SIG-M5 treated with dmso at 0.1 percent for 504 hours (cell line): Measurements from ENCODE around the gene TEK.

Experiments used
- DNase-seq: peaks from one replicate; lab custom pipeline; 2025; ENCODE audit not compliant: unreplicated experiment; lab: John Stamatoyannopoulos, UW

The TEK gene

DNA sequence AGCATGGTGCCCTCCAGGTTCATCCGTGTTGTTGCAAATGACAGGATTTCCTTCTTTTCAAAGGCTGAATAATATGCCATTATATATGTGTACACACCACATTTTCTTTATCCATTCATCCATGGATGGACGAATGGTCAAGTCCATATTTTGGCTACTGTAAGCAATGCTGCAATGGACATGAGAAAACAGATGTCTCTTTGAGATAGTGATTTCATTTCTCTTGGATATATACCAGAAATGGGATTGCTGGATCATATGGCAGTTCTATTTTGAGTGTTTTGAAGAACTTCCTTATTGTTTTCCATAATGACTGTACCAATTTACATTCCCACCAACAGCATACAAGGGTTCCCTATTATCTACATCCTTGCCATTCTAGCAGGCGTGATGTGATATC is 67.9 kb downstream of the TEK start:
- no peak for DNase-seq

DNA sequence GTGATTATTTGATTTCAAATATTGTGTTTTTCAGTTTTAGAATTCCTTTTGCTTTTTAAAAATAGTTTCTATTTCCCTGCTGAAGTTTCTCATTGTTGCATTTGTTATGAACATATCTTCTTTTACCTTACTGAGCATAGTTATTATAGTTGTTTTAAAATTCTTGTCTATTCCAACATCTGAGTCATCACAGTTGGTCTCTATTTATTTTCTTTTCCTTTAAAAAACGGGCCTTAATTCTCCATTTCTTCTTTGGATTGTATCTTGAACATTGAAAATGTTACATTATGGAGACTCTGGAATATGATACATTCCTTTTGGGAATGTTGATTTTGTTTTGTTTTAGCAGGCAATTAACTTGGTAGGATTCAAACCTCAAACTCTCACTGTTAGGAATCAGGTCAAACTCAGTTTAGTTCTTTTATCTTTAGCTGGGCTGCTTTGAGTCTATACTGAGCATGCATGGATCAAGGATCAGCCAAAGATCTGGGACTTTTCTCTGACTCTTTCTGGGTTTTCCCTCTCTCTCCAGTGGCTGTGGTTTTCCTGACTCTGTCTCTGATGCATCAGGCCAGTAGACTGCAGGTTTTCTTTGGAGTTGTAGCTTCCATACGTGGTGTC is 70.3 kb downstream of the TEK start:
- no peak for DNase-seq

DNA sequence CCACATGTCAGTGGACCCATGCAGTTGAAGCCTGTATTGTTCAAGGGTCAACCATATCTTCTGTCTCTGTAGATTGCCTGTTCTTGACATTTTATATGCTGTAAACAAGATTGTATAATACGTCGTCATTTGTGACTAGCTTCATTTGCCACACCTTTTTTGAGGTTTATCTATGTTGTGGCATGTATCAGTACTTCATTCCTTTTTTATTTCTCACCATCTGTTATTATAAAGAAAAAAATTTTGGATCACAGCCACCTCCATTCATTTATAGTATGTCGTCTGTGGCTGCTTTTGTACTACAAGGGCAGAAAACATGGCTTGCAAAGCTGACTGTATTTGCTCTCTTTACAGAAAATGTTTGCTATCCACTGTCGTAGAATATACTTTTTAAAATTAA is 72.4 kb downstream of the TEK start:
- no peak for DNase-seq

DNA sequence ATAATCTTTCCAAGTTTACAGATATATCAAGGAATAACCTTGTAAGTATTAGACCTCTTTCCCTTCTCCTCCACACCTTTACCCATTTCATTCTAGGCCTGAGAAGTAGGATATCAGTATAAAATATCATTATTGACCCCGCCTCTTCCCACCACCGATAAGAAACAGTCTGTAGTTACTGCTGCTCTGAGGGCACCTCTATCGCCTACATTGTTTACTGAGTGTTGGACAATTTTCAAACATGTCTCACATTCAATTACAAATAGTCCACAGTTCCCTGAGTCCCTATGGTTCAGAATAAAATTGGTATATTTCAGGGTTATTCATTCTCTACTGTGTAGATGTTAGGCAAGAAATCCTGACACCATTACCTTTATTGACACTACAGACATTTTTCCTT is 73.4 kb downstream of the TEK start:
- DNase-seq: no peak

DNA sequence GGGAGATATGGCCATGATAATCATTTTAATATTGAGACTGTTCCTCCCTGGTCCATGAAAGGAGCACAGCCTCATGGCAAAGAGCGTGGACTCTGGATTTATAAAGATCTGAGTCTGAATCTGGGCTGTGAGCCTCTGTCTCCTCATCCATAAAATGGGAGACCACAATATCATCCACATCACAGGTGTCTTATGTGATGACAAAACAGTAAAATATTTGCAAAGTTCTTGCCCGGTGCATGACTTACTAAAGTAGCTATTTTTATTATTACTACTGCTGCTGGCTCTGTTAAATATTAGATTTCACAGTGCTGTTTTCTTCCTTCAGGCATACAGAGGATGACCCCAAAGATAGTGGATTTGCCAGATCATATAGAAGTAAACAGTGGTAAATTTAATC is 74.1 kb downstream of the TEK start:
- no peak for DNase-seq

DNA sequence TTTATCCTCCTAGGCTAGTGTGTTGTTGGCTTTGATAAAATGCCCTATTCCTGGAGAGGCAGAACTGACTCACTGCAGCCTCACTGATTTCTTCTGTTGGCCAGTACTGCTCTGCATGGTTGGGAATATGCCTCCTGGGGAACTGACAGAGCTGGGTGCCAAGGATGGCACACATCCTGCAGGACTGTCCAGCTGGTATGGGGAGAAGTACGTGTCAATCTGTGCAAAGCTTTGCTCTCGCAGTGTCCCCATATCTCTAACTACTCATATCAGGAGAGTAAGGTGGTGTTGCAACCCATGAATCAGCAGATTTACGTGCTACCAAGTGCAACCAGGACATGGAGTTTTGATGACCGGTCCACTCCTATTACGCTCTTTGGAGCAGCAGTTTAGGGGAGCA is 74.7 kb downstream of the TEK start:
- DNase-seq: no peak

DNA sequence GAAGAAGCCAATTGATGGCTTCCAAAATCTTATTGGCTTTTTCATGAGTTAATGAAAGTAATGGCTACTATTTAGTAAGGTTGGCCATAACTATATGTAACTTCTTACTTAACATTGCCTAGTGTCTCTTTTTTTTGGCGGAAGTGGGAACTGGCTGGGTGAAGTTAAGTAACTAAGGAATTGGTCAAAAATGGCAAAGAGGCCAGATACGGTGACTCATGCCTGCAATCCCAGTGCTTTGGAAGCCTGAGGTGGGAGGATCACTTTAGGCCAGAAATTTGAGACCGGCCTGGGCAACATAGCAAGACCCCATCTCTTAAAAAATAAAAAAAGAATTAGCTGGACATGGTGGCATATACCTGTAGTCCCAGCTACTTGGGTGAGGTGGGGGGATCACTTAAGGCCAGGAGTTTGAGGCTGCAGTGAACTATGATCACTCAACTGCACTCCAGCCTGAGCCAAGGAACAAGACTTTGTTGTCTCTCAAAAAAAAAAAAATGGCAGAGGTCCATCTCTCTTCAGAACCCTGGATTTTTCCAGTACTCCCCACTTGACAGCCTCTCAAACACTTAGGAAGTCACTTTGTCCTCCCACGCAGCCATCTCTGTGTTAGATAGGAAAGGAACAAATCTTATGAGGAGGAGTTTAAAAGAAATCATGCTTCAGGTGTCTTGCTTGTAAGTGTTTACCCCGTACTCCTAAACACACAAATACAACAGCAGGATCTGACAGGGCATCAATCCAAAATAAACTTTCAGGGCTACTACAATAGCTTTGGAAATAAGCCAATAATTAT is 75.7 kb downstream of the TEK start:
- DNase-seq: no peak

DNA sequence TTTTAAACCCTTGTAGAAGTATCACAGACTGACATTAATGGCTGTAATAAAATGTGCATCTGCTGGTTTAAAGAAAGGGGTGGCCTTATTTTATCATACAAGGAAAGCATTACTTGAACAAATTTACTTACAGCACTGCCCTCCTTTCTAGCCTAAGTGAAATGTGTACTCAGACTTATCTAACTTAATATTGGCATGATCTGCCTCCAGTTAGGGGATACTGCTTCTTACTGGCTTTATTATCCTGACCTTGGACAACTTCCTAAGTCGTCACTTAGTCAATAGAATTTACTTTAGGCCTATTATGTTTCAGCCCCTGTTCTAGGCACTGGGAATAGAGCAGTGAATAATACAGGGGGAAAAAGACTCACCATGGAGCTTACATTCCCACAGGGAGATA is 79.4 kb downstream of the TEK start:
- DNase-seq: no peak

DNA sequence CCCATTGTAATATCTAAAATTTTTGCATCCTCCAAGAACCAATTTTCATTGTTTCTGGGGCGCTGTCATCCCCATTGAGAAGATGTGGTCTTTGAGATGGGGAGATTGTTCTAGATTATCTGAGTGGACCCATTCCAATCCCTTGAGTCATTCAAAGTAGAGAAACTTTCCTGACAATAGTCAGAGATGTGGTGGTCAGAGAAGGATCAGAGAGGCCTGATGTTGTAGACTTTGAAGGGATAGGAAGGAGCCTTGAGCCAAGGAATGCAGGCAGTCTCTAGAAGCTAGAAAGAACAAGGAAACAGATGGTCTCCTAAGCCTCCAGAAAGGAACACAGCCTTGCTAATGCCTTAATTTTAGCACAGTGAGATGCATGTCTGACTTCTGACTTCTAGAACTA is 80.4 kb downstream of the TEK start:
- DNase-seq: no peak

DNA sequence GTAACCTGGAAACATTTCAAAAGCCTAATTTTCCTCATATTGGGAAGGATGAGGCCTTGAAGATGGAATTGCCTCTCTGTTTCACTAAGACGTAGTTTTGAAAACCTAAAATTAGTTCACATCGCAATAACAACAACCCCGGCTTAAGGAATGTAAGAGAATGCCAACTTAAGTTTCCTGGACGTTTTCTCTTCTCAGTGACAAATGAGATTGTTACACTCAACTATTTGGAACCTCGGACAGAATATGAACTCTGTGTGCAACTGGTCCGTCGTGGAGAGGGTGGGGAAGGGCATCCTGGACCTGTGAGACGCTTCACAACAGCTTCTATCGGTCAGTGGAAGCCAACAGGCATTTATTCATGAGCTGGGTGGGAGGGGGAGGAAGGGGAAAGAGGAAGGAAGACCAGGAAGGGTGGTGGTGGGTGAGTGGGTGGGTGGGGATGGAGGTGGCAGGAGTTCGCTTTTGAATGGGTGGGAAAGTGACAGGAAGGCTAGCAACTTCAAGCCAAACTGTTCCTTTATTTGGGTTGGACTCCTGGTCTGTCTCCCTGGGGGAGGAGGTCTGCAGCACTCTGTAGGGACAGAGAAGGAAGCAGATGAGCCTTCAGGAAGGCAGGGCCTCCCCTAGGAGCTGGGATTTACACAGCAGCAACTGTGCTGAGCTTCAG is 83.4 kb downstream of the TEK start:
- no peak for DNase-seq

DNA sequence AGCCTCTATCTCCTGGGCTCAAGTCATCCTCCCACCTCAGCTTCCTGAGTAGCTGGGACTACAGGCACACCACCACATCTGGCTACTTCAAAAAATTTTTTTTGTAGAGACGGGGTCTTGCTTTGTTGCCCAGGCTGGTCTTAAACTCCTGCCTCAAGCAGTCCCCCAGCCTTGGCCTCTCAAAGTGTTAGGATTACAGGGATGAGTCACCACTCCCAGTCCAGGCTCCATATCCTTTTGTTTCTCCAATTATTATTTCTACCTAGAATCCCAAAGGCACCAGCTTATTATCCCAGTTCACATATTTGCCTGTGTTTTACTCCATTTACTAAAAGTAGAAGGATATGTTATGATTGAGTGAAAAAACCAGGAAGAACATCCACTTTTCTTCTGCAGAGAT is 84.9 kb downstream of the TEK start:
- DNase-seq: no peak

DNA sequence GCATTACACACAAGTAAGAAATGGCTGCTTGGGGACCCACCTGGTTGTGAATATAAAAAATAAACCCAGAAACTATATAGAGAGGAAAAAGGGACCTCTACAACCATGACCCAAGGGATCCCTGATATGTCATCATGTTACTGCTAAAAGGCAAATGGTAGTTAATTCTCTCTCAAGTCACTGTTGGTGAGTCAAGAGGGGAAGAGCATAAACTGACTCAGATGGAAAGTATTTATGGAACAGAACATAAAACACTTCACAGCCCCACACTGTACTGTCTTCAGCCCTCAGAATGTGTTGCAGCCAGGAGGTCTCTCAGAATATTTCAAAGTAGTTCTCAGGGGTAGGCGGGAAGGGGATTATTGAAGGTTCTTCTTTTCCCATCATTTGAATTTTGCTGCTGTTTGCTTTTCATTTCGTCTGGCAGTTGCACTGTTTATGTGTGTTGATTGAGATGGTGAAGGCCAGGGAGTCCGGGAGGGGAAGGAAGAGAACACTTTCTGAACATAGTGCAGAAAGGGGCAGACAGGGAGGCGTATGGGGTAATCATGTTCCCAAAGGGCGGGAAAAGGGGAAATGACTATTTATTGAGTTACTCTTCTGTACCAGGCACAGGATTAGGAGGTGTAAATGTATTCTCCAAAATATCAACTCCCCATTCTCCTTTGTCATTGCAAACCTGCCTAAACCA is 85.5 kb downstream of the TEK start:
- no peak for DNase-seq

DNA sequence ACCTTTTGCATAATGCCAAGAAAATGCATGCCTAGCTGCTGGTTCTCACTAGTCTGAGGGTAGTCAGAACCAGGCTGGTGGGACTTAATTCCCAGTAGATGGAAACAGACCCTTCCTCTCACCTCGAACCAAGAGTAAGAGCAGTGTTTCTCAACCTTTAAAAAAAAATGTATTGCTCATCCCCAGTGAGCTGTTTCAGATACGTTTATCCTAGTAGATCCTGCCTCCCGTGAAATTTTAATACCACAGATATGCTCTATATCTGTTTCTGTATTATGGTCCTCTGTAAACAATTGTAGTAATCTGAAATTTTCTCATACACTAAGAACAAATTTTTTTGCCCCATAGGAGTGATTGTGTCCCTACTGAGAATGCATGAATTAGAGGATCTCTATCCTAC is 86.2 kb downstream of the TEK start:
- DNase-seq: no peak

DNA sequence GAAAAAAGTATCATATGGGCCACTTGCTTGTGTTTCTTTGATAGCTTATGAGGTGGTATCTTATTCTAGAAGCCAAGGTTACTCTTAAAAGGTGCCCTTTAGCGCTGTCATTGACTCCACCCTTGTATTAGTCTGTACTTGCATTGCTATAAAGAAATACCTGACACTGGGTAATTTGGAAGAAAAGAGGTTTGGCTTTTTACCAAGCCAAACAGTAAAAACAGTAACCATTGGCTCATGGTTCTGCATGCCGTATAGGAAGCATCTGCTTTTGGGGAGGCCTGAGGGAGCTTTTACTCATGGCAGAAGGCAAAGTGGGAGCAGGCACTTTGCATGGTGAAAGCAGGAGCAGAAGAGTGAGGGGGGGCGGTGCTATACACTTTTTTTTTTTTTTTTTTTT is 87.4 kb downstream of the TEK start:
- DNase-seq: no peak

DNA sequence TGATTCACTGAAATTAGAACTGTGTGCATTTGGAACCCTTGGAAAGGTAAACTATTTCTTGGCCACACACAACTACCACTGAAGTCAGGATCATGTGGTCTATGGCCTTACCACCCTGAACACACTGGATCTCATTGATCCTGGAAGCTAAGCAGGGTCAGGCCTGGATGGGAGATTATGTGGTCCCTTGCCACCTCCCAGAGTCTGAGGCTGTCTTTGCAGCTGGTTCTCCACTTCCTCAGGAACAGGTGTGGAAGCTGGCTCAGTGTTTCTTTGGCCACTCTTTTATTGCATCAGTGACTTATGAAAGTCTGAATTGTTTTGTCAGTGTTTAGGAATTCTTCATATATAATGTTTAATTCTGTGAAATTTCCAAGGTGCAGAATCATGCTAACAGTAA is 89.2 kb downstream of the TEK start:
- no peak for DNase-seq

DNA sequence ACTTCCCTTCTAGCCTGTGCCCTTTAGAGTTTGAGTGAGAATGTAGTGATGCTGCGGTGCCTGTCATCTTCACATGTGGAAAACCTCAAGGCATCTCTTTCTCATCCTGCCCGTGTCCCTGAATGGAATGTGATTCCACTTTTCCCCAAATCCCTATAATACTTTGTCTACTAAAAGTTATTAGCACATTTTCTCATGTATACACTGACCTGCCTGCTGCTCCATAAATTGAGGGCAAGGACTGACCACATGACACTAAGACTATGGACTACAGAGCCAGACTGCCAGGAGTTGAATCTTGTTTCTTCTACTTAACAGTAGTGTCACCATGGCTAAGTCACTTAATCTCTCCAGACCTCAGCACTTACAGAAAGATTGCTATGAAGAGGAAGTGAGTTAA is 93.0 kb downstream of the TEK start:
- DNase-seq: no peak

DNA sequence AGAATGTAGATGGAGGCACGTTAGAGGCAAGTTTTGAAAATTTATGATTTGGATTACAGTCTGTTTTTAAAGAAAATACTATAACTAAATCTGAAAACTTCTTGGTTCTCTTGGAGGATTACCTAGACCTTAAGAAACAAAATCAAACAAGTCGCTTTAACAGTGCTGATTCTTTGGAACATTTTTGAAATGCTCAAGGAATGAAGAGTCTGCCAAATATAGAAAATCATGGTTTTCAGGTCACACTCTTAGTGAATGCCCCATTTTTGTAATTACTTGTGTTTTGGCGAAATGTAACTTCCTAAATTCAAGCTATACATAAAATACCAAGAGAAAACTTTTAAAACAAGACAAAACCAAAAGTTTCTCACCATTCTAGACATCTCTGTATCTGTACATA is 94.8 kb downstream of the TEK start:
- DNase-seq: no peak

DNA sequence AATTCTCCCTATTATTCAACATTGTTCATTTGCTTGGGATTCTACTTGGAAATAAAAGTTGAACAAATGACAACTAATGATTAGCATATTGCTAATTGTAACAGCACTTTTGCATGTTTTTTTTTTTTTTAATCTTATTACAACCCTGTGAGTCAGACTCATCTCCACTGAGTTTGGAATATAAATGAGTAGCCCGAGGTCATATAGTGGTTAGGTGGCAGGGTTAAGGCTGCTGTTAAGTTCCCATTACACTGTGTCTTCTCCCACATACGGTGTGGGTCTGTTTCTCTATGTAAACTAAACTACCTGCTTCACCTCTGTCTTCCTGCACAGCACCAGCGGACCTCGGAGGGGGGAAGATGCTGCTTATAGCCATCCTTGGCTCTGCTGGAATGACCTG is 95.6 kb downstream of the TEK start:
- DNase-seq: no peak

DNA sequence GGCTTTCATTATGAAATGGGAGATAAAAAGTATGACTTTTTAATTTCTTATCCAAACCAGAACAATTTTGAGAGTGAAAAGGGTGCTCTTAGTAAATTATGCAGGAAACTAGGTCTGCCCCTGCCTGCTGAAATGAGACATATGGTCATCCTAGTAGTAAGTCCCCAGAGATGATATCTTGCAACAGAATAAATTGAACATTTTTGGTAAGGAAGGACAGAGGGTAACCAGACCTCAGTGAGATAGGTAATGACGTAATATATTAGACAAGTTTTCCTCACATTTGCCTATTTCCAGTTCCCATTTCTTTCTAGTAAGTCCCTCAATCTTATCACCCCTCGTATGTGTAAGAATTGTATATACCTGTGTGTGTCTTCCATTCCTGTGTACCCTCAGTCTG is 96.2 kb downstream of the TEK start:
- no peak for DNase-seq

DNA sequence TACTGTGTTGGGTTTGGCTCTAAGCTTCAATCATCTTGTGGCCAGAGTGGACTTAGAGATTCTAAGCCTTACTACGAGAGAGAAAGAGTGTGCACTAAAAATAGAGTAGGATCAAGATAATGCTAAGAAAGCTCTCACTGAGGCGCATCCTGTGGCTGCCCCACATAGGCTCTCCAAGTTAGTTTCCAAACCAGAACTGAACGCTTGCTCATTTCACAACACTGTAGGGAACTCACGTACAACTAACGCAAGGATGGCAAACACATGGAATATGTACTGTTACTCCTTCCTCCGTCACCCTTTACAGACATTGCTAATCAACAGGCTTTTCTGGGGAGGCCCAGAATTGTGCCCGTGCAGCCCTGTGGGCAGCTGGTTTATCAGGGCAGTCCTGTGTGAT is 97.0 kb downstream of the TEK start:
- DNase-seq: no peak

DNA sequence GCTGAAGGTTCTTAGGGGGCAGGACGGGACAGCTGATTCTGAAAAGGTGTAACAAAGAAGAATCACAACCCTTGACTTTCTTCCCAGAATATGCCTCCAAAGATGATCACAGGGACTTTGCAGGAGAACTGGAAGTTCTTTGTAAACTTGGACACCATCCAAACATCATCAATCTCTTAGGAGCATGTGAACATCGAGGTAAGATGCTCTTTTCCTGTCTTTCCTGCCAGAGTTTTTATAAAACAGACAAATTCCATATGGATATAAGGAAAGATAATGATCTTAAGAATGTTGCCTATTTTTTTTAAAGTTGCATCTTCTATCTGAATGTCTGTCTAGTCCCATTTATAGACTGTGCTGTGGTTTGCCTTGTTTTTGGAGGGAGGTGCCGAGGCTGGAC is 100.0 kb downstream of the TEK start:
- no peak for DNase-seq

DNA sequence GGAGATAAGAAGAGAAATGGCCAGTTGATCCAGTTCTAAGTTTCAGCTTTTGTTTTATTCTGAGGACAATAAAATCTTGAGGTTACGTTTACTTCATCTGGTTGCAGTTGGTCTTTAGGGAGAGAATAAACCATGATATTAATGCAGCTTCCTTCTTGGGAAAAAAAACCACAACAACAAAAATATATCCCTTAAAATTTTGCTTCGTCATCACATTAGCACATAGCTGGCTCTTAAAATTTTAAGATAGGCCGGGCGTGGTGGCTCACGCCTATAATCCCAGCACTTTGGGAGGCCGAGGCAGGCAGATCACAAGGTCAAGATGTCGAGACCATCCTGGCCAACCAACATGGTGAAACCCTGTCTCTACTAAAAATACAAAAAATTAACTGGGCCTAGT is 101.6 kb downstream of the TEK start:
- no peak for DNase-seq
